NT2/D1 (cell line): ENCODE data around the gene GLI1.

Experiments
- SUZ12 ChIP-seq: IDR thresholded peaks from 2 replicates; pipeline ENCODE4 v1.6.1; 2011; ENCODE audit not compliant: insufficient read length, insufficient read depth; ENCODE audit errors: extremely low read depth
- YY1 ChIP-seq: IDR thresholded peaks from 2 replicates; pipeline ENCODE4 v1.6.1; 2011; ENCODE audit not compliant: insufficient read length, insufficient read depth
- ZNF274 ChIP-seq: IDR thresholded peaks from 2 replicates; pipeline ENCODE4 v1.6.1; 2011; ENCODE audit warnings: mild to moderate bottlenecking, low read depth, low read length

GRCh38 chr12:57498132-57498502, 38.5 kb downstream of the GLI1 start:
- no peak for TF ChIP-seq ZNF274
- TF ChIP-seq YY1, result no peak
- TF ChIP-seq SUZ12, result no peak
